Naive thymus-derived CD8-positive, alpha-beta T cell (primary cell): Measurements from ENCODE around the gene SCGB1D1. TPM values are rescaled to one million over a fixed set of nuclear protein-coding genes. Genes with fewer than 3 reads are reported as not detected.
A peak's percentile ranks its signal among the peaks of the same experiment; 100 is the strongest.

Source experiments
- ATAC-seq, 2 donors: fragments of 150-1000 bp; cut with Tn5 transposase in 1 of 2; sonication (Bioruptor Pico), chemical (Tn5 transposase) in 1 of 2; 1 replicate in 1 of 2; 2 replicates in 1 of 2; pipeline ENCODE4 v1.10.0; 2021; ENCODE audit warnings: mild to moderate bottlenecking in 2 of 2, moderate library complexity in 2 of 2
- POLR2A ChIA-PET: fragments of 350-600 bp; sonication (Branson Sonifier 250); formaldehyde crosslinking; loops from one replicate; lab custom pipeline; 2021; ENCODE audit warnings: antibody characterized with exemption; lab: Charles Lee
- DNase-seq, 10 donors: peaks; one replicate each; pipeline versions ENCODE4 v3.0.0 to v3.0.0-alpha.2; 2020 to 2022
- H3K27ac Mint-ChIP-seq, 10 donors: one replicate each; pipeline ENCODE4 v1.8.0; 2020 to 2022; ENCODE audit warnings: mild to moderate bottlenecking in 10 of 10, mixed read lengths in 10 of 10, moderate library complexity in 4 of 10, inconsistent platforms in 1 of 10
- H3K27me3 Mint-ChIP-seq, 5 donors: one replicate each; pipeline ENCODE4 v1.8.0; 2021 to 2022; ENCODE audit warnings: mixed read lengths in 5 of 5
- H3K36me3 Mint-ChIP-seq, 3 donors: one replicate each; pipeline ENCODE4 v1.8.0; 2020 to 2022; ENCODE audit warnings: mixed read lengths in 3 of 3, mild to moderate bottlenecking in 2 of 3, inconsistent platforms in 1 of 3
- H3K4me1 Mint-ChIP-seq, 4 donors: one replicate each; pipeline ENCODE4 v1.8.0; 2021 to 2022; ENCODE audit warnings: mixed read lengths in 4 of 4
- H3K4me3 Mint-ChIP-seq, 10 donors: one replicate each; pipeline ENCODE4 v1.8.0; 2020 to 2022; ENCODE audit warnings: mild to moderate bottlenecking in 10 of 10, mixed read lengths in 10 of 10, moderate library complexity in 6 of 10, inconsistent platforms in 1 of 10
- H3K9me3 Mint-ChIP-seq, 9 donors: one replicate each; pipeline ENCODE4 v1.8.0; 2020 to 2022; ENCODE audit warnings: mixed read lengths in 9 of 9, mild to moderate bottlenecking in 3 of 9, inconsistent platforms in 1 of 9, moderate library complexity in 1 of 9
- polyA plus RNA-seq, 3 donors: library from polyadenylated mRNA; unstranded; fragments of 300-500 nt; fragmentation: Illumina TruSeq; gene quantifications; one replicate each; pipeline ENCODE4 v1.2.3, GENCODE V29; 2021
- total RNA-seq, 8 experiments: library from RNA in 2 of 8; stranded (reverse) in 2 of 8; gene quantifications; one replicate each; pipeline ENCODE4 v1.2.3 and lab custom pipeline; 2021 to 2026

SCGB1D1 gene, protein sequence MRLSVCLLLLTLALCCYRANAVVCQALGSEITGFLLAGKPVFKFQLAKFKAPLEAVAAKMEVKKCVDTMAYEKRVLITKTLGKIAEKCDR
- total RNA-seq (not detected), polyA plus RNA-seq (not detected), total RNA-seq (lab: John Stamatoyannopoulos, UW) (0 reads per million in 6 experiments)

DNA sequence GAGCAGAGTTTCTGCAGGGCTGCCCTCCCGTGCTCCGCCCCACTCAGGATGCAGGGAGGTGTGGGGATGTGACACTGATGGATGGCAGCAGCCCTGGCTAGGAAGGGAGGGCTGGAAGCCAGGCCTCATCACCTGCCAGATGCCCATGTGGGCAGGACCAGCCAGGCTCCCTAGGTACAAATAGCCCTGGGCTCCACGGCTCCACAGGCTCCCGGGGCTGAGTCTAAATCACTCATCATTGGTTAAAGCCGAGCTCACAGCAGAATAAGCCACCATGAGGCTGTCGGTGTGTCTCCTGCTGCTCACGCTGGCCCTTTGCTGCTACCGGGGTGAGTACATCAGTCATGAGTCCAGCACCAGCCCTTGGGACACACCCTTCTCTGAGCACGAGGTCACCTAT lies at the start of gene SCGB1D1:
SCGB1D1 (plus strand) TSS at position 206 of the 400 bp plus-strand sequence; CDS start at position 275, 69 bp downstream.
- Mint-ChIP-seq H3K27me3 (peaks cover 18 to 61% (median 35%) of the 10 kb centered on the region in 5 donors), H3K4me3 (no peak within 1 kb of the TSS), H3K4me1 (no peaks in the 10 kb centered on the region), H3K9me3 (peaks cover 0 to 5% (median 3%) of the 10 kb centered on the region in 9 donors), H3K27ac (no peak within 1 kb of the TSS), H3K36me3 (peaks cover 0 to 7% (median 3%) of the 10 kb centered on the region in 3 donors)
- no peak for ATAC-seq
- DNase-seq = no peak
- POLR2A ChIA-PET = no interaction called here

DNA sequence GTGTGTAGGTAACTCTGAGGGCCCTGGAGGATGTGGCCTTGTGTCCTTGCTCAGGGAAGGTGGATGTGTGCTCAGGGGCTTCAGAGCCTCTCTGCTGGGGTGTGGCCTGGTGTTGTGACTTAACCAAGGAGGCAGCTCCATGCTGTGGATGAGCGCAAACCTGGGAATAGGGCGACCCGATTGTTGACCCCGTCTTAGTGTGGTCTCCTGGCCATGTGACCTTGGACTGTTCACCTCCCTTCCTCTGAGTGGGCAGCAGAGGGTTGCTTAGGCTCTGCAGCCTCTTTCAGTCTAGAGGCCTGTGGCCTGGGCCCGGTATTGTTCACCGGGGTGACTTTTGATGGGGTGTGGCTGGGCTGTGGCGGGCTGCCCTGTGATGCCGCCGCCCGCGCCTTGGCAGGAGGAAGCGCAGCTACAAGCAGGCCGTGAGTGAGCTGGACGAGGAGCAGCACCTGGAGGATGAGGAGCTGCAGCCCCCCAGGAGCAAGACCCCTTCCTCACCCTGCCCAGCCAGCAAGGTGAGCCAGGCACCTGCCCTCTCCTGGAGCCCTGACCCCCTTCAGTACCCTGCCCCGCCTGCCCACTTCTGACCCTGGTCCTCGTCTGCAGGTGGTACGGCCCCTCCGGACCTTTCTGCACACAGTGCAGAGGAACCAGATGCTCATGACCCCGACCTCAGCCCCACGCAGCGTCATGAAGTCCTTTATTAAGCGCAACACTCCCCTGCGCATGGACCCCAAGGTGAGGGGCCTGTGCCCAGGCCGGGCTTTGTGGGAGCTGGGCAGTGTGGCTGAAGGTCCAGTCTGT lies 49.5 kb upstream of the SCGB1D1 start:
- DNase-seq (no peak), ATAC-seq (no peak)
- Mint-ChIP-seq H3K4me3 (no peak overlapping the region), H3K4me1 (peaks cover 0 to 1% (median 0%) of the 10 kb centered on the region in 4 donors), H3K9me3 (no peaks in the 10 kb centered on the region), H3K27ac (no peak overlapping the region), H3K36me3 (peaks cover 0 to 31% (median 3%) of the 10 kb centered on the region in 3 donors), H3K27me3 (no peaks in the 10 kb centered on the region)
- POLR2A ChIA-PET = no interaction called here

GRCh38 chr11:62141111-62142042 lies 48.6 kb upstream of the SCGB1D1 start:
- peaks cover 0 to 35% (median 4%) of the 10 kb centered on the region in 3 donors for H3K36me3 Mint-ChIP-seq
- POLR2A ChIA-PET = no interaction called here
- peaks cover 0 to 1% (median 0%) of the 10 kb centered on the region in 4 donors for H3K4me1 Mint-ChIP-seq
- no peak overlapping the region for H3K27ac Mint-ChIP-seq
- ATAC-seq = no peak
- no peaks in the 10 kb centered on the region for H3K27me3 Mint-ChIP-seq
- H3K9me3 Mint-ChIP-seq = no peaks in the 10 kb centered on the region
- no peak for DNase-seq
- H3K4me3 Mint-ChIP-seq = no peak overlapping the region

- no peak overlapping the region for H3K4me3 Mint-ChIP-seq
- ATAC-seq = no peak
- H3K4me1 Mint-ChIP-seq = no peaks in the 10 kb centered on the region
- peaks cover 0 to 36% (median 6%) of the 10 kb centered on the region in 3 donors for H3K36me3 Mint-ChIP-seq
- no peaks in the 10 kb centered on the region for H3K27me3 Mint-ChIP-seq
- DNase-seq = no peak
- H3K27ac Mint-ChIP-seq = no peak overlapping the region
- POLR2A ChIA-PET = no interaction called here
- no peaks in the 10 kb centered on the region for H3K9me3 Mint-ChIP-seq
Observed at GRCh38 chr11:62142043-62142375, 48.0 kb upstream of the SCGB1D1 start.

GRCh38 chr11:62142921-62143320 lies 47.1 kb upstream of the SCGB1D1 start:
- no peaks in the 10 kb centered on the region for H3K4me1 Mint-ChIP-seq
- DNase-seq (no peak), ATAC-seq (no peak)
- H3K4me3 Mint-ChIP-seq = no peak overlapping the region
- peak overlapping the region in 1 of 10 donors; percentile 20 for H3K27ac Mint-ChIP-seq
- H3K9me3 Mint-ChIP-seq = no peaks in the 10 kb centered on the region
- H3K27me3 Mint-ChIP-seq = no peaks in the 10 kb centered on the region
- H3K36me3 Mint-ChIP-seq = peaks cover 0 to 45% (median 7%) of the 10 kb centered on the region in 3 donors
- POLR2A ChIA-PET = no interaction called here

DNA sequence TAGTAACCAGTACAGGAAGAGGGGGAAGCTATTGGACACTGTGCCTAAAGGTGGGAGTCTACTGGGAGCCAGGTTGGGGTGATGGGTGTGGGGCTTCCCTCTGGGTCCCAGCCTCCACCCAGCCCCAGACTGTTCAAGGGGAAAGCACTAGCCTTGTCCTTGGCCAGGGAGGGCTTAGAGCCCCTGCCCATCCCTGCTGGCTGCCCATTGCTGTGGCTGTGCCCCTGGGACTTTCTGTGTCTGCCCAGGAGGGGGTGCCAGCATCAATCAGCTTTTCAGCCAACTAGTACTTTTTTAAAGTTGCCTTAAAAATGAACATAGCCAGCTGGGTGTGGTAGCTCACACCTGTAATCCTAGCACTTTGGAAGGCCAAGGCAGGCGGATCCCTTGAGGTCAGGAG lies 46.3 kb upstream of the SCGB1D1 start:
- Mint-ChIP-seq H3K9me3 (no peaks in the 10 kb centered on the region), H3K27ac (peak overlapping the region in 1 of 10 donors; percentile 12), H3K4me3 (no peak overlapping the region), H3K36me3 (peaks cover 0 to 49% (median 9%) of the 10 kb centered on the region in 3 donors), H3K4me1 (no peaks in the 10 kb centered on the region), H3K27me3 (no peaks in the 10 kb centered on the region)
- ATAC-seq (no peak), DNase-seq (no peak)
- POLR2A ChIA-PET = no interaction called here

DNA sequence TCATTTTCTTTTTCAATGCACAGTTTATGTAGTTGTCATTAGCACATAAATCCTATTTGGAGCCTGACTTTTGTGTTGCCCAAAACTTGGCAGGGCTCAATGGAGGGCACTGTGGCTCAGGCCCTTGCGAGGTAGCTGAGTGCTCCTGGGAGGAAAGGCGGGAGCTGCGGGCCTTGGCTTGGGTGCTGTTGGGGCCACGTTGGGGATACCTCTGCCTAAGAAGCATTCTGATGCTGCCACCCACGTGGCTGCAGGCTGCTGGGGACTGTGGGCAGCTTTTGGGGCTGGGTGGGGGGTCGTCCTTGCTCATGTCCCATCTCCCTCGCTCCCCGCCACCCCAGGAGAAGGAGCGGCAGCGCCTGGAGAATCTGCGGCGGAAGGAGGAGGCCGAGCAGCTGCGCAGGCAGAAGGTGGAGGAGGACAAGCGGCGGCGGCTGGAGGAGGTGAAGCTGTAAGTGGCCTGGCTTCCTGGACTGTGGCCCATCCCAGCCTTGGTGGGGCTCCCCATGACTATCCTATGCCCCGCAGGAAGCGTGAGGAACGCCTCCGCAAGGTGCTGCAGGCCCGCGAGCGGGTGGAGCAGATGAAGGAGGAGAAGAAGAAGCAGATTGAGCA lies 45.3 kb upstream of the SCGB1D1 start:
- H3K9me3 Mint-ChIP-seq = no peaks in the 10 kb centered on the region
- peak overlapping the region in 1 of 10 donors; percentile 10 for H3K27ac Mint-ChIP-seq
- ATAC-seq (no peak), DNase-seq (no peak)
- POLR2A ChIA-PET = interaction anchor here (0.5 kb wide), 1 partner anchor 823 kb away, joined by 3 read pairs; no protein-coding TSS in a partner anchor
- H3K27me3 Mint-ChIP-seq = no peaks in the 10 kb centered on the region
- H3K36me3 Mint-ChIP-seq = peaks cover 0 to 58% (median 17%) of the 10 kb centered on the region in 3 donors
- H3K4me3 Mint-ChIP-seq = no peak overlapping the region
- no peaks in the 10 kb centered on the region for H3K4me1 Mint-ChIP-seq

DNA sequence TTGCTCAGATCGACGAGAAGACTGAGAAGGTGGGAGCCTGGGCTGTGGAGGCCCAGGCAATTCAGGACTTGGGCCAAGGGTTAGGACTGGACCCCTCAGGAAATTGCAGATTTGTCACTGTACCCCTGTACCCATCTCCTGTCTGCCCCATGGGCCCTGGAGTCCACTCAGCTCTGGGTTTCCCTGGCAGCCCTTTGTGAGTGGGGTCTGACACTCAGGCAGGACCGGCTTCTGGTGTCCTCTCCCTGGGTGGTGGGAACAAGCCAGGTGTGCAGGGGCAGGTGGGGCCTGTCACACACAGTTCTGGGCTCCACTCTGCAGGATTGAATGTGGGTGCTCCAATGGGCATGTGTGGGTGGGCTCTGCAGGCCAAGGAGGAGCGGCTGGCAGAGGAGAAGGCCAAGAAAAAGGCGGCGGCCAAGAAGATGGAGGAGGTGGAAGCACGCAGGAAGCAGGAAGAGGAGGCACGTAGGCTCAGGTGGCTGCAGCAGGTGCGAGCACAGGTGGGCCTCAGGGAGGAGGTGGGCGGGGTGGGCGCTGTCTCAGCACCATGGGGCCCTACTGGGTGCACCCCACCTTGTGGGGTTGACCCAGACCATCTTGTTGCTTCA lies 44.6 kb upstream of the SCGB1D1 start:
- Mint-ChIP-seq H3K4me3 (no peak overlapping the region), H3K36me3 (peaks cover 0 to 63% (median 19%) of the 10 kb centered on the region in 3 donors), H3K4me1 (no peaks in the 10 kb centered on the region), H3K27me3 (no peaks in the 10 kb centered on the region), H3K9me3 (no peaks in the 10 kb centered on the region), H3K27ac (no peak overlapping the region)
- POLR2A ChIA-PET = no interaction called here
- ATAC-seq (no peak), DNase-seq (no peak)

DNA sequence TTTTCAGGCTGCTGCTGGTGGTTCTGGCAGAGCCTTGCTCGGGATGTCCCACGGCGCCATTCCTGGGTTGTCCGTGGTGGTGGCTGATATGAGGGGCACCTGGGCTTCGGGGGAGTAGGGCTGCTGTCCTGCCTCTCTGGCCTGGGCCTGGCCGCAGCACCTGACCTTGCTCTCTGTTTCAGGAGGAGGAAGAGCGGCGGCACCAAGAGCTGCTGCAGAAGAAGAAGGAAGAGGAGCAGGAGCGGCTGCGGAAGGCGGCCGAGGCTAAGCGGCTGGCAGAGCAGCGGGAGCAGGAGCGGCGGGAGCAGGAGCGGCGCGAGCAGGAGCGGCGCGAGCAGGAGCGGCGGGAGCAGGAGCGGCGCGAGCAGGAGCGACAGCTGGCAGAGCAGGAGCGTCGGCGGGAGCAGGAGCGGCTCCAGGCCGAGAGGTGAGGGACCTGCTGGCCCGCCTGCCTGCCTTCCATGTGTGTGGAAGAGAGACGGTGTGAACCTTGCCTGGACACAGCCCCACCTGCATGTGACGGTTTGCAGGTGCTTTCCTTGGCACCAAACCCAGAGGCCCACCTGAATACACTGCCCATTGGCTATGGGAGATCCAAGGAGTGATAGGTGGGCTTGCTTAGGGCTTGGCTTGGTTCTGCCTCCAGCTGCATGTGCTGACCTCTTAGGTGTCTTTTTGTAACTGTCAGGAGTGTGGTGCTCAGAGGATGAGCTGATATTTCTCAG lies 43.4 kb upstream of the SCGB1D1 start:
- Mint-ChIP-seq H3K36me3 (peaks cover 0 to 70% (median 27%) of the 10 kb centered on the region in 3 donors), H3K27me3 (no peaks in the 10 kb centered on the region), H3K4me1 (peaks cover 0 to 4% (median 0%) of the 10 kb centered on the region in 4 donors), H3K4me3 (no peak overlapping the region), H3K27ac (peak overlapping the region in 2 of 10 donors; percentile 20 to 71), H3K9me3 (no peaks in the 10 kb centered on the region)
- ATAC-seq (no peak), DNase-seq (peak in 1 of 10 donors; percentile 48)
- POLR2A ChIA-PET = no interaction called here

DNA sequence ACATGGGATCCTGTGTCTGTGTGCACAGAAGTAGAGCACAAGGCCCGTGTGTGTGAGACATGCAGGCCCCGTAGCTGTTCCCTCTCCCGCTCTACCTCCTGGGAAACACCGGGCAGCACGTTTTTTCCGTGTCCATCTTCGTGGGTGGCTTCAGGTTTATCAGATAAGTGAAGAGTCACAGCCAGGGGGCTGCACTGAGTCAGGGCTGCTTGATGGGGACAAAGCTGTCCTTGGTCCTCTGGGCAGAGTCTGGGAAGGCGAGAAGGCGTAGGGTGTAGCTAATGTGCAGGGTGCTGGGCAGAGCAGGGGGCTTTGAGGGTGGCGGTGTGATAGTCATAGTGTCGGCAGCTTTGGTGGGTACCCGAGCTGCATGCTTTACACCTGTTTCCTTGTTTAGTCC lies 42.5 kb upstream of the SCGB1D1 start:
- H3K27me3 Mint-ChIP-seq = no peaks in the 10 kb centered on the region
- no peaks in the 10 kb centered on the region for H3K9me3 Mint-ChIP-seq
- H3K4me3 Mint-ChIP-seq = no peak overlapping the region
- H3K27ac Mint-ChIP-seq = peak overlapping the region in 2 of 10 donors; percentile 66 to 71
- H3K36me3 Mint-ChIP-seq = peaks cover 0 to 70% (median 27%) of the 10 kb centered on the region in 3 donors
- DNase-seq (no peak), ATAC-seq (no peak)
- POLR2A ChIA-PET = no interaction called here
- H3K4me1 Mint-ChIP-seq = peaks cover 0 to 4% (median 0%) of the 10 kb centered on the region in 4 donors

DNA sequence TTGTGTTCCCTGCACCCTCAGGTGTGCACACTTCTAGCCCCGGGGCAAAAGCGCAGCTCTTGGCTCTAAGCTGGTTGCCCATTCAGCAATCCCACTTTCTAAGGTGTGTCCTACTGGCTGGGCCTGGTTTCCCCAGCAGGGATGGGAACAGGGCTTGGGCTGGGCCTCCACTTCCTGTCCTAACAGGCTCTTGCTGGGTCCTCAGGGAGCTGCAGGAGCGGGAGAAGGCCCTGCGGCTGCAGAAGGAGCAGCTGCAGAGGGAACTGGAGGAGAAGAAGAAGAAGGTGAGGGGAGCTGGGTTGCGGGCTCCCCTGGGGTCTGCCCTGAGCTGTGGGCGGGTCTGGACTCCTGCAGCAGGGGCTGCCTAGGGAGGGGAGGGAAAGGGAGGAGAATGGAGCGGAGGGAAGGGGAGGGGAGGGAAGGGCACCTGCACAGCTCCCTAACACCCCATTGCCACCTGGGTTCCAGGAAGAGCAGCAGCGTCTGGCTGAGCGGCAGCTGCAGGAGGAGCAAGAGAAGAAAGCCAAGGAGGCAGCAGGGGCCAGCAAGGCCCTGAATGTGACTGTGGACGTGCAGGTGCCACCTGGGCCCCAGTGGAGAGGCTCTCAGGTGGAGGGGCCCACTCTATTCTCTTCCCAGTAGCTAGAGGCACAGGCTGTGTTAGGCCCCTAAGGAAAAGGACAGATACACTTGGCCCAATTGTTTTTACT lies 41.6 kb upstream of the SCGB1D1 start:
- POLR2A ChIA-PET = no interaction called here

More for the DNA sequence above, 41.6 kb upstream of the SCGB1D1 start:
- H3K36me3 Mint-ChIP-seq = peaks cover 0 to 70% (median 29%) of the 10 kb centered on the region in 3 donors
- DNase-seq (no peak), ATAC-seq (no peak)
- no peaks in the 10 kb centered on the region for H3K27me3 Mint-ChIP-seq
- no peak overlapping the region for H3K4me3 Mint-ChIP-seq
- H3K4me1 Mint-ChIP-seq = peaks cover 0 to 4% (median 0%) of the 10 kb centered on the region in 4 donors
- no peak overlapping the region for H3K27ac Mint-ChIP-seq
- no peaks in the 10 kb centered on the region for H3K9me3 Mint-ChIP-seq
